ENCODE measurements around the gene VIL1. TPM values are rescaled to one million over a fixed set of nuclear protein-coding genes. Genes with fewer than 3 reads are reported as not detected.

The VIL1 gene
- total and polyA plus RNA-seq, 9 of the 15 experiments (the other 6 are each of a cell fraction or from before 2014, with no cell fraction given) = 0.51 to 2.7 (median 1.2) TPM

- TF ChIP-seq ZC3H4 (CRISPR knock-in tag; IDR thresholded peaks at IDR 0.05; ENCODE audit: borderline replicate concordance) = no peak
- peak; percentile 52; the same call in 1 of the 2 replicates for TF ChIP-seq EP300 (IDR thresholded peaks at IDR 0.05; ENCODE audit: low read length)
- no peak for TF ChIP-seq SAP30 (IDR thresholded peaks at IDR 0.05; ENCODE audit: borderline replicate concordance, insufficient read depth, low read depth, low read length, poor library complexity, severe bottlenecking)
- TF ChIP-seq ZSCAN29 (IDR thresholded peaks at IDR 0.05) = no peak
- TF ChIP-seq CTCFL (IDR thresholded peaks at IDR 0.05; ENCODE audit: borderline replicate concordance, insufficient read depth, low read depth, low read length, poor library complexity, severe bottlenecking) = peak; percentile 55
- no peak for TF ChIP-seq MYBL2 (IDR thresholded peaks at IDR 0.05; ENCODE audit: low read depth)
- no peak for TF ChIP-seq MYBL2 (CRISPR knock-in tag; IDR thresholded peaks at IDR 0.05; ENCODE audit: borderline replicate concordance)
- TF ChIP-seq BRD9 (IDR thresholded peaks at IDR 0.05; ENCODE audit: low read depth, partially characterized antibody) = peak; percentile 62
- TF ChIP-seq CSDE1 (IDR thresholded peaks at IDR 0.05) = no peak
- TF ChIP-seq POLR3G (IDR thresholded peaks at IDR 0.05; ENCODE audit: extremely low read depth, insufficient read length, insufficient replicate concordance) = no peak
- TF ChIP-seq PCBP1 (IDR thresholded peaks at IDR 0.05; ENCODE audit: low read depth, low read length, poor library complexity, severe bottlenecking) = no peak
- TF ChIP-seq ZNF280B (CRISPR knock-in tag; IDR thresholded peaks at IDR 0.05) = no peak
- TF ChIP-seq CREB3 (tag; conservative IDR thresholded peaks at IDR 0.05; ENCODE audit: low read depth) = no peak
- peak; percentile 32; the same call in 1 of the 2 replicates for TF ChIP-seq NFRKB (IDR thresholded peaks at IDR 0.05; ENCODE audit: low read depth)
- TF ChIP-seq HOXB6 (CRISPR knock-in tag; IDR thresholded peaks at IDR 0.05; ENCODE audit: borderline replicate concordance) = no peak
- TF ChIP-seq PPARD (CRISPR knock-in tag; IDR thresholded peaks at IDR 0.05) = no peak
- TF ChIP-seq FOXJ2 (tag; IDR thresholded peaks at IDR 0.05) = no peak; the same call in 1 of the 2 replicates
- peak; percentile 42; the same call in 1 of the 2 replicates for TF ChIP-seq ZNF263 (CRISPR knock-in tag; IDR thresholded peaks at IDR 0.05; ENCODE audit: borderline replicate concordance)
- TF ChIP-seq ARHGAP35 (IDR thresholded peaks at IDR 0.05; ENCODE audit: partially characterized antibody) = no peak
- no peak for TF ChIP-seq ZNF311 (CRISPR knock-in tag; IDR thresholded peaks at IDR 0.05)
- peak; percentile 80 for TF ChIP-seq CREB1 (IDR thresholded peaks at IDR 0.05)
- TF ChIP-seq CREB1 (CRISPR knock-in tag; IDR thresholded peaks at IDR 0.05) = peak; percentile 78
- no peak for TF ChIP-seq SRSF3 (IDR thresholded peaks at IDR 0.05; ENCODE audit: insufficient read depth, low read length)
- TF ChIP-seq ZNF133 (CRISPR knock-in tag; IDR thresholded peaks at IDR 0.05) = no peak
Measured at GRCh38 chr2:218395826-218396687, 22.9 kb upstream of the VIL1 start (continued).

Data from K562 (cell line).